WTC11 (cell line): ENCODE measurements around the gene USP34. TPM values are rescaled to one million over a fixed set of nuclear protein-coding genes. Genes with fewer than 3 reads are reported as not detected.

Experiments
- ATAC-seq: fragments of 200-7000 bp; cut with Tn5 transposase; 2 replicates; pipeline ENCODE4 v1.10.0; 2021; ENCODE audit warnings: mild to moderate bottlenecking, moderate library complexity
- CTCF ChIA-PET: fragments of 300-600 bp; sonication (Branson Sonifier 250); formaldehyde crosslinking; loops from one replicate; lab custom pipeline; 2021; ENCODE audit warnings: antibody characterized with exemption; lab: Charles Lee
- POLR2A ChIA-PET: fragments of 350-600 bp; sonication (Branson Sonifier 250); formaldehyde crosslinking; loops from one replicate; lab custom pipeline; 2021; ENCODE audit warnings: antibody characterized with exemption; lab: Charles Lee
- DNase-seq: peaks from one replicate; pipeline ENCODE4 v3.0.0; 2021; ENCODE audit warnings: low spot score
- H3K27ac Mint-ChIP-seq: 2 replicates; pipeline ENCODE4 v1.8.0; 2021; ENCODE audit warnings: mixed read lengths
- H3K27me3 Mint-ChIP-seq: 2 replicates; pipeline ENCODE4 v1.8.0; 2021; ENCODE audit warnings: low read depth, mild to moderate bottlenecking, moderate library complexity, mixed read lengths
- H3K36me3 Mint-ChIP-seq: 2 replicates; pipeline ENCODE4 v1.8.0; 2021; ENCODE audit warnings: mixed read lengths
- H3K4me1 Mint-ChIP-seq: 2 replicates; pipeline ENCODE4 v1.8.0; 2022; ENCODE audit warnings: mixed read lengths
- H3K4me3 Mint-ChIP-seq: 2 replicates; pipeline ENCODE4 v1.8.0; 2021; ENCODE audit warnings: mild to moderate bottlenecking, moderate library complexity, mixed read lengths
- H3K9me3 Mint-ChIP-seq: 2 replicates; pipeline ENCODE4 v1.8.0; 2021; ENCODE audit warnings: mixed read lengths
- CBFB ChIP-seq: sonication (generic); formaldehyde crosslinking; IDR thresholded peaks from 2 replicates; pipeline ENCODE4 v1.8.1; 2022; ENCODE audit warnings: mild to moderate bottlenecking, low read depth, missing genetic modification reagents
- CREM ChIP-seq: sonication (generic); formaldehyde crosslinking; IDR thresholded peaks from 2 replicates; pipeline ENCODE4 v1.8.1; 2022; ENCODE audit warnings: mild to moderate bottlenecking, missing genetic modification reagents, moderate library complexity
- EMX1 ChIP-seq: fragments of 250-450 bp; sonication (Bioruptor Pico); IDR thresholded peaks from 2 replicates; pipeline ENCODE4 v1.8.0; 2021; ENCODE audit warnings: mild to moderate bottlenecking
- ETV6 ChIP-seq: sonication (generic); formaldehyde crosslinking; IDR thresholded peaks from 2 replicates; pipeline ENCODE4 v1.8.1; 2022; ENCODE audit warnings: mild to moderate bottlenecking, missing genetic modification reagents
- GTF2I ChIP-seq: fragments of 250-450 bp; sonication (Bioruptor Pico); conservative IDR thresholded peaks from 2 replicates; pipeline ENCODE4 v1.4.0; 2021; ENCODE audit warnings: mild to moderate bottlenecking
- PRRX2 ChIP-seq: fragments of 250-450 bp; sonication (Bioruptor Pico); IDR thresholded peaks from 2 replicates; pipeline ENCODE4 v1.8.0; 2021; ENCODE audit warnings: mild to moderate bottlenecking
- SMAD3 ChIP-seq: sonication (generic); formaldehyde crosslinking; IDR thresholded peaks from 2 replicates; pipeline ENCODE4 v1.8.0; 2022; ENCODE audit warnings: missing genetic modification reagents, mild to moderate bottlenecking, borderline replicate concordance
- SOX15 ChIP-seq: fragments of 250-450 bp; sonication (Bioruptor Pico); IDR thresholded peaks from 2 replicates; pipeline ENCODE4 v1.9.0; 2021; ENCODE audit warnings: mild to moderate bottlenecking
- TCF7 ChIP-seq: sonication (generic); formaldehyde crosslinking; IDR thresholded peaks from 2 replicates; pipeline ENCODE4 v1.8.0; 2022; ENCODE audit warnings: mild to moderate bottlenecking, low read depth, missing genetic modification reagents, moderate library complexity
- TEAD1 ChIP-seq: sonication (generic); formaldehyde crosslinking; IDR thresholded peaks from 2 replicates; pipeline ENCODE4 v1.8.0; 2022; ENCODE audit warnings: mild to moderate bottlenecking, missing genetic modification reagents
- ZBTB21 ChIP-seq: sonication (generic); formaldehyde crosslinking; IDR thresholded peaks from 2 replicates; pipeline ENCODE4 v1.8.1; 2023; ENCODE audit warnings: mild to moderate bottlenecking, missing genetic modification reagents, borderline replicate concordance
- ZNF138 ChIP-seq: sonication (generic); formaldehyde crosslinking; conservative IDR thresholded peaks from 2 replicates; pipeline ENCODE4 v1.8.1; 2022; ENCODE audit warnings: mild to moderate bottlenecking, moderate library complexity, missing genetic modification reagents
- total RNA-seq: library from RNA; stranded (reverse); gene quantifications from 3 replicates; pipeline ENCODE4 v1.2.3, GENCODE V29; 2021
- TF ChIP-seq, protein P1 (sequence below): sonication (generic); formaldehyde crosslinking; conservative IDR thresholded peaks from 2 replicates; pipeline ENCODE4 v1.8.1; 2023; ENCODE audit warnings: mild to moderate bottlenecking, low read depth, missing genetic modification reagents, moderate library complexity
- TF ChIP-seq, protein P2 (sequence below): fragments of 250-450 bp; sonication (Bioruptor Pico); IDR thresholded peaks from 2 replicates; pipeline ENCODE4 v1.9.0; 2021; ENCODE audit warnings: mild to moderate bottlenecking
- TF ChIP-seq, protein P3 (sequence below): fragments of 250-450 bp; sonication (Bioruptor Pico); IDR thresholded peaks from 2 replicates; pipeline ENCODE4 v1.8.0; 2021; ENCODE audit warnings: mild to moderate bottlenecking
- TF ChIP-seq, protein P4 (sequence below): sonication (generic); formaldehyde crosslinking; IDR thresholded peaks from 2 replicates; pipeline ENCODE4 v1.8.1; 2023; ENCODE audit warnings: mild to moderate bottlenecking, moderate library complexity, missing genetic modification reagents
- TF ChIP-seq, protein P5 (sequence below): sonication (generic); formaldehyde crosslinking; IDR thresholded peaks from 2 replicates; pipeline ENCODE4 v1.8.1; 2022; ENCODE audit warnings: mild to moderate bottlenecking, missing genetic modification reagents, moderate library complexity, borderline replicate concordance

The USP34 gene
- total RNA-seq, 1 experiment from 2014 or later: 92.3 TPM

DNA sequence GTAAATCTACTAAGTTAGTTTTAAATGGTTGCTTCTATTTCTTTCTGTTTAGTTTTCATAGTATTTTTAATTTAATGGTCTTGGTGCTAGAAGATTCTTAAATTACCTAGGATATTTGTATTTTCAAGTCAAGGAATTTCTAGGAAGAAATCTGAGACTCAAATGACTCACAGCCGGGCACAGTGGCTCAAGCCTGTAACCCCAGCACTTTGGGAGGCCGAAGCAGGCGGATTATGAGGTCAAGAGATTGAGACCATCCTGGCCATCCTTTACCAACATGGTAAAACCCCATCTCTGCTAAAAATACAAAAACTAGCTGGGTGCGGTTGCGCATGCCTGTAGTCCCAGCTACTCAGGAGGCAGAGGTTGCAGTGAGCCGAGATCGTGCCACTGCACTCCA is 213.4 kb downstream of the USP34 start (continued):
- TF ChIP-seq, protein P1, sequence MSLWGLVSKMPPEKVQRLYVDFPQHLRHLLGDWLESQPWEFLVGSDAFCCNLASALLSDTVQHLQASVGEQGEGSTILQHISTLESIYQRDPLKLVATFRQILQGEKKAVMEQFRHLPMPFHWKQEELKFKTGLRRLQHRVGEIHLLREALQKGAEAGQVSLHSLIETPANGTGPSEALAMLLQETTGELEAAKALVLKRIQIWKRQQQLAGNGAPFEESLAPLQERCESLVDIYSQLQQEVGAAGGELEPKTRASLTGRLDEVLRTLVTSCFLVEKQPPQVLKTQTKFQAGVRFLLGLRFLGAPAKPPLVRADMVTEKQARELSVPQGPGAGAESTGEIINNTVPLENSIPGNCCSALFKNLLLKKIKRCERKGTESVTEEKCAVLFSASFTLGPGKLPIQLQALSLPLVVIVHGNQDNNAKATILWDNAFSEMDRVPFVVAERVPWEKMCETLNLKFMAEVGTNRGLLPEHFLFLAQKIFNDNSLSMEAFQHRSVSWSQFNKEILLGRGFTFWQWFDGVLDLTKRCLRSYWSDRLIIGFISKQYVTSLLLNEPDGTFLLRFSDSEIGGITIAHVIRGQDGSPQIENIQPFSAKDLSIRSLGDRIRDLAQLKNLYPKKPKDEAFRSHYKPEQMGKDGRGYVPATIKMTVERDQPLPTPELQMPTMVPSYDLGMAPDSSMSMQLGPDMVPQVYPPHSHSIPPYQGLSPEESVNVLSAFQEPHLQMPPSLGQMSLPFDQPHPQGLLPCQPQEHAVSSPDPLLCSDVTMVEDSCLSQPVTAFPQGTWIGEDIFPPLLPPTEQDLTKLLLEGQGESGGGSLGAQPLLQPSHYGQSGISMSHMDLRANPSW (CRISPR knock-in tag): no peak
- no peak for TF ChIP-seq TEAD1 (CRISPR knock-in tag)
- TF ChIP-seq SOX15 (CRISPR knock-in tag): no peak

DNA sequence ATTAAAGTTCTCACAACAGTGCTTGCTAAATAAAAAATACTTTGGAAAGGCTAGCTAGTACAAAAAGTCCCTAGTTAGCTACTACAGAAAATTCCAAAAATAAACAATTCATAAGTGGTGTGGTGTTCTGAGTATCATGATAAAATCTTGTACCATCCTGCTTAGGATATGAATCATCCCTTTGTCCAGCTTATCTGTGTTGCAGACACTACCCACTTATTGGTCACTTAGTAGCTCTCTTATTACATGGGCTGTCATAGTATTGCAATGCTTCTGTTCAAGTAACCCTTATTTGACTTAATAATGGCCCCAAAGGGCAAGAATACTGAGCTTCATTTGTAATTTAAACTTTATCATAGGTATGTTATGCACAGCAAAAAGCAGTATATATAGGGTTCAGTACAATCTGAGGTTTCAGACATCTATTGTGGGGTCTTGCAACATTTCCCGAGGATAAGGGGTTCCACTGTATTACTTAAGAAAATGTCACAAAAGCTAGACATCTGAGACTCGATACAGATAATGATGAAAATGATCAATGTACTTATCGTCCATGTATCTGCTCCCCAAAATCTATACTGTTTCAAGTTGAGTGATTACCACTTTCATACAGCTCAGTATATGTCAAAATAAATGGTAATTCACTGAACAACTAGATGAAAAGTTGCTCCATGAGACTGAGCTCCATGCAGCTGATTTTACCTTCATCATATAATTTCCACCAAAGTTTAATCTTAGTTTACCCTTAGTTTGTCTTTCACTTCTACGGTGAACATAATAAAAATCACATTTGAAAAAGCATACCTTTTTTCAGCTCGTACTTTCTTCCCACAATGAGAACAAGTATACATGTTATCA is 215.1 kb downstream of the USP34 start:
- ChIA-PET POLR2A (no interaction called here), CTCF (no interaction called here)
- Mint-ChIP-seq H3K9me3 (no peaks in the 10 kb centered on the region), H3K36me3 (peaks cover 27% of the 10 kb centered on the region), H3K27ac (no peak overlapping the region), H3K27me3 (no peaks in the 10 kb centered on the region), H3K4me3 (no peak overlapping the region), H3K4me1 (no peaks in the 10 kb centered on the region)
- DNase-seq (no peak), ATAC-seq (no peak)
- TF ChIP-seq CBFB (CRISPR knock-in tag) (no peak), ZNF138 (CRISPR knock-in tag) (no peak), SMAD3 (CRISPR knock-in tag) (no peak), ETV6 (CRISPR knock-in tag) (no peak), TCF7 (no peak), TEAD1 (CRISPR knock-in tag) (no peak), GTF2I (CRISPR knock-in tag) (no peak), ZBTB21 (CRISPR knock-in tag) (no peak), EMX1 (CRISPR knock-in tag) (no peak), CREM (CRISPR knock-in tag) (no peak), PRRX2 (CRISPR knock-in tag) (no peak)
- TF ChIP-seq, protein P2, sequence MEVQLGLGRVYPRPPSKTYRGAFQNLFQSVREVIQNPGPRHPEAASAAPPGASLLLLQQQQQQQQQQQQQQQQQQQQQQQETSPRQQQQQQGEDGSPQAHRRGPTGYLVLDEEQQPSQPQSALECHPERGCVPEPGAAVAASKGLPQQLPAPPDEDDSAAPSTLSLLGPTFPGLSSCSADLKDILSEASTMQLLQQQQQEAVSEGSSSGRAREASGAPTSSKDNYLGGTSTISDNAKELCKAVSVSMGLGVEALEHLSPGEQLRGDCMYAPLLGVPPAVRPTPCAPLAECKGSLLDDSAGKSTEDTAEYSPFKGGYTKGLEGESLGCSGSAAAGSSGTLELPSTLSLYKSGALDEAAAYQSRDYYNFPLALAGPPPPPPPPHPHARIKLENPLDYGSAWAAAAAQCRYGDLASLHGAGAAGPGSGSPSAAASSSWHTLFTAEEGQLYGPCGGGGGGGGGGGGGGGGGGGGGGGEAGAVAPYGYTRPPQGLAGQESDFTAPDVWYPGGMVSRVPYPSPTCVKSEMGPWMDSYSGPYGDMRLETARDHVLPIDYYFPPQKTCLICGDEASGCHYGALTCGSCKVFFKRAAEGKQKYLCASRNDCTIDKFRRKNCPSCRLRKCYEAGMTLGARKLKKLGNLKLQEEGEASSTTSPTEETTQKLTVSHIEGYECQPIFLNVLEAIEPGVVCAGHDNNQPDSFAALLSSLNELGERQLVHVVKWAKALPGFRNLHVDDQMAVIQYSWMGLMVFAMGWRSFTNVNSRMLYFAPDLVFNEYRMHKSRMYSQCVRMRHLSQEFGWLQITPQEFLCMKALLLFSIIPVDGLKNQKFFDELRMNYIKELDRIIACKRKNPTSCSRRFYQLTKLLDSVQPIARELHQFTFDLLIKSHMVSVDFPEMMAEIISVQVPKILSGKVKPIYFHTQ (CRISPR knock-in tag): no peak
- TF ChIP-seq, protein P3, sequence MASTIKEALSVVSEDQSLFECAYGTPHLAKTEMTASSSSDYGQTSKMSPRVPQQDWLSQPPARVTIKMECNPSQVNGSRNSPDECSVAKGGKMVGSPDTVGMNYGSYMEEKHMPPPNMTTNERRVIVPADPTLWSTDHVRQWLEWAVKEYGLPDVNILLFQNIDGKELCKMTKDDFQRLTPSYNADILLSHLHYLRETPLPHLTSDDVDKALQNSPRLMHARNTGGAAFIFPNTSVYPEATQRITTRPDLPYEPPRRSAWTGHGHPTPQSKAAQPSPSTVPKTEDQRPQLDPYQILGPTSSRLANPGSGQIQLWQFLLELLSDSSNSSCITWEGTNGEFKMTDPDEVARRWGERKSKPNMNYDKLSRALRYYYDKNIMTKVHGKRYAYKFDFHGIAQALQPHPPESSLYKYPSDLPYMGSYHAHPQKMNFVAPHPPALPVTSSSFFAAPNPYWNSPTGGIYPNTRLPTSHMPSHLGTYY (CRISPR knock-in tag): no peak
- TF ChIP-seq, protein P4, sequence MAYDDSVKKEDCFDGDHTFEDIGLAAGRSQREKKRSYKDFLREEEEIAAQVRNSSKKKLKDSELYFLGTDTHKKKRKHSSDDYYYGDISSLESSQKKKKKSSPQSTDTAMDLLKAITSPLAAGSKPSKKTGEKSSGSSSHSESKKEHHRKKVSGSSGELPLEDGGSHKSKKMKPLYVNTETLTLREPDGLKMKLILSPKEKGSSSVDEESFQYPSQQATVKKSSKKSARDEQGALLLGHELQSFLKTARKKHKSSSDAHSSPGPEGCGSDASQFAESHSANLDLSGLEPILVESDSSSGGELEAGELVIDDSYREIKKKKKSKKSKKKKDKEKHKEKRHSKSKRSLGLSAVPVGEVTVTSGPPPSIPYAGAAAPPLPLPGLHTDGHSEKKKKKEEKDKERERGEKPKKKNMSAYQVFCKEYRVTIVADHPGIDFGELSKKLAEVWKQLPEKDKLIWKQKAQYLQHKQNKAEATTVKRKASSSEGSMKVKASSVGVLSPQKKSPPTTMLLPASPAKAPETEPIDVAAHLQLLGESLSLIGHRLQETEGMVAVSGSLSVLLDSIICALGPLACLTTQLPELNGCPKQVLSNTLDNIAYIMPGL (CRISPR knock-in tag): no peak
- TF ChIP-seq, protein P5, sequence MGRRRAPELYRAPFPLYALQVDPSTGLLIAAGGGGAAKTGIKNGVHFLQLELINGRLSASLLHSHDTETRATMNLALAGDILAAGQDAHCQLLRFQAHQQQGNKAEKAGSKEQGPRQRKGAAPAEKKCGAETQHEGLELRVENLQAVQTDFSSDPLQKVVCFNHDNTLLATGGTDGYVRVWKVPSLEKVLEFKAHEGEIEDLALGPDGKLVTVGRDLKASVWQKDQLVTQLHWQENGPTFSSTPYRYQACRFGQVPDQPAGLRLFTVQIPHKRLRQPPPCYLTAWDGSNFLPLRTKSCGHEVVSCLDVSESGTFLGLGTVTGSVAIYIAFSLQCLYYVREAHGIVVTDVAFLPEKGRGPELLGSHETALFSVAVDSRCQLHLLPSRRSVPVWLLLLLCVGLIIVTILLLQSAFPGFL (CRISPR knock-in tag): no peak
